ENCODE data around the gene BOC.

BOC gene

DNA sequence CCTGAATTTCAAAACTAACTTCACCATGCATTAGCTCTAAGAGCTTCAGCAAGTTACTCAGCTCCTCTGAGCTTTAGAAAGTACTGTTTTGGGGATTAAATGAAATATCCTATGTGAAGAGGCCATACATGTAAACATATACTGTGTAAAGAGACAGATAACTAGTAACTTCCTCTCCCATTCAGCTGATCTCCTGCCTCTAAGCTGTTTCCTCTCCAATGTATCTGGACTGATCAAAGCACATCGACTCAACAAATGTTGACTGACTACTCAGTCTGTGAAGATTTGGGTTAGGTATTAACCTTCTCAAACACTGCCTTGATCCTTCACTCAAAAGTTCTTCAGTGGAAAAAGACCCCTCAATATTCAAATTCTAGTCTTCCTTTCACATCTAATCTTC is 82.0 kb downstream of the BOC start:
- H3K27ac ChIP-seq (ENCODE audit: low read depth in 2 of 2, low read length in 2 of 2): no peak overlapping the region
- no peak overlapping the region for H3K9ac ChIP-seq (ENCODE audit: low read depth in 1 of 2, low read length in 2 of 2)
- no peaks in the 10 kb centered on the region for H3K36me3 ChIP-seq (ENCODE audit: control insufficient read depth in 2 of 2, insufficient read depth in 2 of 2, low read length in 2 of 2)
- H3K9me3 ChIP-seq (ENCODE audit: control insufficient read depth in 2 of 2, low read length in 2 of 2): no peaks in the 10 kb centered on the region
- H3K4me3 ChIP-seq (ENCODE audit: low read length in 2 of 2): no peak overlapping the region
- H3K27me3 ChIP-seq (ENCODE audit: control insufficient read depth in 2 of 2, insufficient read depth in 2 of 2, low read length in 2 of 2): no peaks in the 10 kb centered on the region
- H3K4me1 ChIP-seq (ENCODE audit: control insufficient read depth in 2 of 2, insufficient read depth in 2 of 2, low read length in 2 of 2): no peaks in the 10 kb centered on the region

DNA sequence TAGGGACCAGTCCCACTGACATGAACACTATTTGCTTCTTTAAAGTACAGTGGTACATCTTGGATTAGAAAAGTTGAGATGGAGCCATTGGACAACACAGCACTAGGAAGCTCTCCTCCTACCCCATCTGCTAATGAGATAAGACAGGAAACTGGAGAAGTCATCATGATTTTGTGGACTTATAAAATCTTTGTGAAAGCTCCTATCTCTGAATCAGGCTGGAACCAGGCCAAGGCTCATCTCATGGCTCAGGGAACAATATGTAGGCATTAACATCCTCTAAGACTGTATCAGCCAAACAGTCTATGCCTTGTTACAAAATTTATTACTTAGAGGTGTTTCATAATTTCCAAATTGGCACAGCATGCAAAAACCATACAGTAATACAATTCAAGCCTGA is 84.1 kb downstream of the BOC start:
- Histone ChIP-seq H3K9me3 (ENCODE audit: control insufficient read depth in 2 of 2, low read length in 2 of 2) (no peaks in the 10 kb centered on the region), H3K4me3 (ENCODE audit: low read length in 2 of 2) (no peak overlapping the region), H3K4me1 (ENCODE audit: control insufficient read depth in 2 of 2, insufficient read depth in 2 of 2, low read length in 2 of 2) (no peaks in the 10 kb centered on the region), H3K27me3 (ENCODE audit: control insufficient read depth in 2 of 2, insufficient read depth in 2 of 2, low read length in 2 of 2) (no peaks in the 10 kb centered on the region), H3K9ac (ENCODE audit: low read depth in 1 of 2, low read length in 2 of 2) (no peak overlapping the region), H3K36me3 (ENCODE audit: control insufficient read depth in 2 of 2, insufficient read depth in 2 of 2, low read length in 2 of 2) (no peaks in the 10 kb centered on the region), H3K27ac (ENCODE audit: low read depth in 2 of 2, low read length in 2 of 2) (no peak overlapping the region)

DNA sequence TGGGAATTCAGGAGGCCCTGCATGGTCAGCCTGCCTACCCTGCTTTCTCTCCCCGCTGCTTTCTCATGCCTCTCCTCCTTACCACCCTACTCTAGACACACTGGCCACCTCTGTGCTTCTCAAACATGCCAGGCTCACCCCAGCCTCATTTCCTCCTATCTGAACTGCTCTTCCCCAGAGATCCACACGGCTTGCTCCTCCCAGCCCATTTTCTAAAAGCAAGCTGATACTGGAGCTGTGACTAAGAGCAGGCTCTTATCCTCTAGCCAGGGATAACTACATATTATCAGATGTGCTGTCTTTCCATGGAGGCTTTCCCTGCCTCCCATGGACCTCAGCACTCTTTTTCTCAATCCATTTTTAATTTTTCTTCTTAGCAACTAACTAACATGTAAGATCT is 85.9 kb downstream of the BOC start:
- no peaks in the 10 kb centered on the region for H3K4me1 ChIP-seq (ENCODE audit: control insufficient read depth in 2 of 2, insufficient read depth in 2 of 2, low read length in 2 of 2)
- no peak overlapping the region for H3K9ac ChIP-seq (ENCODE audit: low read depth in 1 of 2, low read length in 2 of 2)
- H3K27me3 ChIP-seq (ENCODE audit: control insufficient read depth in 2 of 2, insufficient read depth in 2 of 2, low read length in 2 of 2): no peaks in the 10 kb centered on the region
- no peak overlapping the region for H3K4me3 ChIP-seq (ENCODE audit: low read length in 2 of 2)
- H3K27ac ChIP-seq (ENCODE audit: low read depth in 2 of 2, low read length in 2 of 2): no peak overlapping the region
- H3K9me3 ChIP-seq (ENCODE audit: control insufficient read depth in 2 of 2, low read length in 2 of 2): no peaks in the 10 kb centered on the region
- no peaks in the 10 kb centered on the region for H3K36me3 ChIP-seq (ENCODE audit: control insufficient read depth in 2 of 2, insufficient read depth in 2 of 2, low read length in 2 of 2)

DNA sequence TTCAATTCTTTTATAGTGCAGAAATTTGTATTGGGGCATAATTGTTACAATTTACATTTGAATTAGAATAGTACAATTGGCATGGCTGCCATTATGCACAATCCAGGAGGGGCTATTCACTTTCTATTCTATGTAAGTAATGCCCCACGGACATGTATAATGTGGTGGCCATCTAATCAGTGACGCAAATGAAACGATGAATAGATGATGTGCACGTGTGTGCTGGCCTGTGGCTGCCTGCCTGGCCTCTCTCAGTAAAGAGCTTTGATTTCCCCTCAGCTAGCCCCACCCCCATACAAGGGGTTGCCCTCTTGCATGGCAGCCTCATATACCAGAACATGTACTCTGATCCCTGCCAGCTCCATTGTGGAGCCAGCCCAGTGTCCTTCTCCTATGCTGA is 86.5 kb downstream of the BOC start:
- H3K4me1 ChIP-seq (ENCODE audit: control insufficient read depth in 2 of 2, insufficient read depth in 2 of 2, low read length in 2 of 2): no peaks in the 10 kb centered on the region
- no peak overlapping the region for H3K9ac ChIP-seq (ENCODE audit: low read depth in 1 of 2, low read length in 2 of 2)
- no peak overlapping the region for H3K27ac ChIP-seq (ENCODE audit: low read depth in 2 of 2, low read length in 2 of 2)
- no peaks in the 10 kb centered on the region for H3K9me3 ChIP-seq (ENCODE audit: control insufficient read depth in 2 of 2, low read length in 2 of 2)
- H3K36me3 ChIP-seq (ENCODE audit: control insufficient read depth in 2 of 2, insufficient read depth in 2 of 2, low read length in 2 of 2): no peaks in the 10 kb centered on the region
- H3K27me3 ChIP-seq (ENCODE audit: control insufficient read depth in 2 of 2, insufficient read depth in 2 of 2, low read length in 2 of 2): no peaks in the 10 kb centered on the region
- H3K4me3 ChIP-seq (ENCODE audit: low read length in 2 of 2): no peak overlapping the region

DNA sequence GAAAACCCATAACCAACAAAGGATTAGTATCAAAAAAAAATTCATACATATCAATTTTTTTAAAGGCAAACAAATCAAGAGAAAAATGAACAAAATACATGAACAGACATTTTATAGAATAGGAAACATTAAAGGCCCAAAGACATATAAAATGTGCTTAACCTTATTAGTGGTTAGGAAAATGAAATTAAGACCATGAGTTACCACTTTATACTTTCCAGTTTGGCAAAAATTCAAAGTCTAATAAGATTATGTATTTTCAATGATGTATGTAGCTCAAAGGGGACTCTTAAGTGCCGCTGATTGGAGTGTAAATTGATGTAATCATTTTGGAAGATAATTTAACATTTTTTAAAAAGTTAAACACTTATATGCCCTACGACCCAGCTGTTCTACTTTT is 89.2 kb downstream of the BOC start:
- H3K27ac ChIP-seq (ENCODE audit: low read depth in 2 of 2, low read length in 2 of 2): no peak overlapping the region
- H3K9me3 ChIP-seq (ENCODE audit: control insufficient read depth in 2 of 2, low read length in 2 of 2): no peaks in the 10 kb centered on the region
- H3K4me3 ChIP-seq (ENCODE audit: low read length in 2 of 2): no peak overlapping the region
- H3K36me3 ChIP-seq (ENCODE audit: control insufficient read depth in 2 of 2, insufficient read depth in 2 of 2, low read length in 2 of 2): peaks cover 7% of the 10 kb centered on the region in 2 donors
- H3K27me3 ChIP-seq (ENCODE audit: control insufficient read depth in 2 of 2, insufficient read depth in 2 of 2, low read length in 2 of 2): no peaks in the 10 kb centered on the region
- no peak overlapping the region for H3K9ac ChIP-seq (ENCODE audit: low read depth in 1 of 2, low read length in 2 of 2)
- H3K4me1 ChIP-seq (ENCODE audit: control insufficient read depth in 2 of 2, insufficient read depth in 2 of 2, low read length in 2 of 2): no peaks in the 10 kb centered on the region

DNA sequence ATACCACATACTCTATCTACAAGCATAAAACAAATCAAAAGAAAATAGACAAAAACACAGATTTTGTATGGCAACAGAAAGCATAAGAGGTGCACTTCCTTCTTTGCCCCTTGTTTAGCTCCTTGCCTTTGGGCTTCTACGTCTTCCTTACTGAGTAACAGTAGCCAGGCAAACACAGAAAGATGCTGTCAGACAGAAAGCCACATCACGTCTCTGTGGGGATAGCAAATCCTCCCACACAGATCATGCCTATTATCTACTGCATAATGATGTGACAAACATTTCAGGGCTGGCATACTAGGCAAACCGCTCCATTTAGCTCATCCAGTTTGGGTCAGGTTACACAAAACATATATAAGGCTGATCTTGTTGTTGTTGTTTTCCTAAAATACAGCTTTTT is 92.7 kb downstream of the BOC start:
- H3K27ac ChIP-seq (ENCODE audit: low read depth in 2 of 2, low read length in 2 of 2): no peak overlapping the region
- H3K9me3 ChIP-seq (ENCODE audit: control insufficient read depth in 2 of 2, low read length in 2 of 2): no peaks in the 10 kb centered on the region
- H3K4me1 ChIP-seq (ENCODE audit: control insufficient read depth in 2 of 2, insufficient read depth in 2 of 2, low read length in 2 of 2): no peaks in the 10 kb centered on the region
- peaks cover 7 to 14% of the 10 kb centered on the region in 2 donors for H3K36me3 ChIP-seq (ENCODE audit: control insufficient read depth in 2 of 2, insufficient read depth in 2 of 2, low read length in 2 of 2)
- no peak overlapping the region for H3K9ac ChIP-seq (ENCODE audit: low read depth in 1 of 2, low read length in 2 of 2)
- no peak overlapping the region for H3K4me3 ChIP-seq (ENCODE audit: low read length in 2 of 2)
- no peaks in the 10 kb centered on the region for H3K27me3 ChIP-seq (ENCODE audit: control insufficient read depth in 2 of 2, insufficient read depth in 2 of 2, low read length in 2 of 2)

DNA sequence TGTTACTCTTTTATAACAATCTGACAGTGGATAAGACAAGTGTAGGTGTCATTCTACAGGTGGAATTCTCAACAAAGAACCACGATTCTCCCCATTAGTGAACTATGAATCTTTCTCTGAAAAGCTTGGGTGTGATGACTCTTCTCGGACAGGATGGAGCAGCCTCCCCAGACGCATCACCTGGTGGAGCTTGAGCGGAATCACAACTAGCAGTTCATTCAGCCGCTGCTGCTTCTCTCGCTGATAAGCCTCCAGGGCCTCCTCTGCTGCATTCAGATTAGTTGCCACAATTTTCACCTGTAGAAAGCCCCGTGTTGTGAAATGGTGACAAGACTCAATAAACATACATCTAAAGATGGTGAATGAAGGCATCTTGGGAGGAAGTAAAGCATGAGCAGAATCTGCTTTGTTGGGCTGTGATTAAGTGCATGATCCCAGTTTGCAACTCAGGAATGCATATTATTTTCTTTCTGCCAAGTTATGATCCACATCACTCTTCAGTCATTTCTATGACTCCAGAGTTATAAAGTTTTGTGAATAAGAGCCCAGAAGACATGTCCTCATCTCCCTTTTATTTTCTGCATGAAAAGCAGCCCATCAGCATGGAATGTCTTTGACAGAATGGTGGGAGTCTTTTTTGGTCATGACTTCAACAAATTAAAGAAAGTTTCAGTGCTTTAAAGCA is 93.6 kb downstream of the BOC start:
- Histone ChIP-seq H3K4me1 (ENCODE audit: control insufficient read depth in 2 of 2, insufficient read depth in 2 of 2, low read length in 2 of 2) (no peaks in the 10 kb centered on the region), H3K9ac (ENCODE audit: low read depth in 1 of 2, low read length in 2 of 2) (no peak overlapping the region), H3K27me3 (ENCODE audit: control insufficient read depth in 2 of 2, insufficient read depth in 2 of 2, low read length in 2 of 2) (no peaks in the 10 kb centered on the region), H3K27ac (ENCODE audit: low read depth in 2 of 2, low read length in 2 of 2) (no peak overlapping the region), H3K4me3 (ENCODE audit: low read length in 2 of 2) (no peak overlapping the region), H3K36me3 (ENCODE audit: control insufficient read depth in 2 of 2, insufficient read depth in 2 of 2, low read length in 2 of 2) (peaks cover 7 to 14% of the 10 kb centered on the region in 2 donors), H3K9me3 (ENCODE audit: control insufficient read depth in 2 of 2, low read length in 2 of 2) (no peaks in the 10 kb centered on the region)

DNA sequence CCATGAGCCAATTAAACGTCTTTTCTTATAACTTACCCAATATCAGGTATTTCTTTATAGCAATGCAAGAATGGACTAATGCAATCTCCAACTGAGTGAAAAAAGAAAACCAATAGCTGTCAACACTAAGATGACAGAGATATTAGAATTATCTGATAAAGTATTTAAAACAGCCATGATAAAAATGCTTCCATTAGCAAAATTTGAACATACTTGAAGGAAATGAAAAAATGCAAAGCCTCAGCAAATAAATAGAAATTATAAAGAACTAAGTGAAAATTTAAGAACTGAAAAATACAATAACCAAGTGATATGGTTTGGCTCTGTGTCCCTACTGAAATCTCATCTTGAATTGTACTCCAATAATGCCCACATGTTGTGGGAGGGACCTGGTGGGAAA is 99.6 kb downstream of the BOC start:
- Histone ChIP-seq H3K4me1 (ENCODE audit: control insufficient read depth in 2 of 2, insufficient read depth in 2 of 2, low read length in 2 of 2) (no peaks in the 10 kb centered on the region), H3K36me3 (ENCODE audit: control insufficient read depth in 2 of 2, insufficient read depth in 2 of 2, low read length in 2 of 2) (peaks cover 0 to 13% of the 10 kb centered on the region in 2 donors), H3K4me3 (ENCODE audit: low read length in 2 of 2) (no peak overlapping the region), H3K9me3 (ENCODE audit: control insufficient read depth in 2 of 2, low read length in 2 of 2) (peaks cover 0 to 2% of the 10 kb centered on the region in 2 donors), H3K27ac (ENCODE audit: low read depth in 2 of 2, low read length in 2 of 2) (no peak overlapping the region), H3K9ac (ENCODE audit: low read depth in 1 of 2, low read length in 2 of 2) (no peak overlapping the region), H3K27me3 (ENCODE audit: control insufficient read depth in 2 of 2, insufficient read depth in 2 of 2, low read length in 2 of 2) (no peaks in the 10 kb centered on the region)

DNA sequence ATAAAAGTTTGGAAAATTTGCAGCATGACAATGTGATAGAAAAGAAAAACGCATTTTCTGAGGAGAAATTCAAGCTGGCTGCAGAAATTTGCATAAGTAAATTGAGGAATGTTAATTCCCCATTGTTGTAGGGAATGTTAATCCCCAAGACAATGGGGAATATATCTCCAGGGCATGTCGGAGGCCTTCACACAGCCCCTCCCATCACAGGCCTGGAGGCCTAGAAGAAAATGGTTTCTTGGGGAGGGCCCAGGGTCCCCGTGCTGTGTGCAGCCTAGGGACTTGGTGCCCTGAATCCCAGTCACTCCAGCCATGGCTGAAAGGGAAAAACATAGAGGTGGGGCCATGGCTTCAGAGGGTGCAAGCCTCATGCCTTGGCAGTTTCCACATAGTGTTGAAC is 101.1 kb downstream of the BOC start:
- Histone ChIP-seq H3K27me3 (ENCODE audit: control insufficient read depth in 2 of 2, insufficient read depth in 2 of 2, low read length in 2 of 2) (no peaks in the 10 kb centered on the region), H3K36me3 (ENCODE audit: control insufficient read depth in 2 of 2, insufficient read depth in 2 of 2, low read length in 2 of 2) (peaks cover 0 to 11% of the 10 kb centered on the region in 2 donors), H3K9ac (ENCODE audit: low read depth in 1 of 2, low read length in 2 of 2) (no peak overlapping the region), H3K9me3 (ENCODE audit: control insufficient read depth in 2 of 2, low read length in 2 of 2) (peaks cover 0 to 2% of the 10 kb centered on the region in 2 donors), H3K4me1 (ENCODE audit: control insufficient read depth in 2 of 2, insufficient read depth in 2 of 2, low read length in 2 of 2) (no peaks in the 10 kb centered on the region), H3K4me3 (ENCODE audit: low read length in 2 of 2) (no peak overlapping the region), H3K27ac (ENCODE audit: low read depth in 2 of 2, low read length in 2 of 2) (no peak overlapping the region)

DNA sequence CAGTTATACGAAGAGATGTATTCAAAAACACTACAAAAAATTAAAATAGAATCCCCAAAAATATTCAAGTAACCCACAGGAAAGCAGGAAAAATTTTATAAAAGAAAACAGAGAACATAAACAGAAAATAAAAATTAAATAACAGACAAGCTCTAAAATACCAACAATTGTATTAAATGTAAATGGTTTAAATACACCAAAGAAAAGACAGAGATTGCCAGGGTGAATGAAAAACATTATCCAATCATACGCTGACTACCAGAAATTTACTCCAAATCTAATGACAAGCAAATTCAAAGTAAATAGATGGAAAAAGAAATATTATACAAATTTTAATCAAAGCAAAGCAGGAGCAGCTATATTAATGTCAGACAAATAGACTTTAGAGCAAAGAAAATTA is 103.6 kb downstream of the BOC start:
- peaks cover 0 to 2% of the 10 kb centered on the region in 2 donors for H3K9me3 ChIP-seq (ENCODE audit: control insufficient read depth in 2 of 2, low read length in 2 of 2)
- no peak overlapping the region for H3K27ac ChIP-seq (ENCODE audit: low read depth in 2 of 2, low read length in 2 of 2)
- H3K4me3 ChIP-seq (ENCODE audit: low read length in 2 of 2): no peak overlapping the region
- no peak overlapping the region for H3K9ac ChIP-seq (ENCODE audit: low read depth in 1 of 2, low read length in 2 of 2)
- H3K36me3 ChIP-seq (ENCODE audit: control insufficient read depth in 2 of 2, insufficient read depth in 2 of 2, low read length in 2 of 2): peaks cover 0 to 12% of the 10 kb centered on the region in 2 donors
- no peaks in the 10 kb centered on the region for H3K27me3 ChIP-seq (ENCODE audit: control insufficient read depth in 2 of 2, insufficient read depth in 2 of 2, low read length in 2 of 2)
- no peaks in the 10 kb centered on the region for H3K4me1 ChIP-seq (ENCODE audit: control insufficient read depth in 2 of 2, insufficient read depth in 2 of 2, low read length in 2 of 2)

DNA sequence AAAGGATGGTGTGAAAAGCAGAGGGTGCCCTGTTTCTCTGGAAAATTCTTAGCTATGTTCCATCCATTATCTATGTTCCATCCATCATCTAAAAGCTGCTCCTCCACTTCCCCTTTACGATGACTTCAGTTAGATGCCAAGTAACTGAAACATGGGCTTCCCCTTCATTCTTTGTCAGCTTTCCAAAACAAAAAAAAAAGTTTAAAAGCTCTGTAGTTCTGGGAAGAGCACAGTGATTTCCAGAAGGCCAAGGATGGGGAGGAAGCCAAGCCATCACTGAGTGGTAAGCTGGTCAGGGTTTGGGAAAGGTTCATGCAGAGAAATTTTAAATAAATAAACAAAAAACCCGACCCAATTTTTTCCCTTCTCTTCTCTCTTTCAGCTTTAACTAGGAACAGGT is 118.4 kb downstream of the BOC start:
- Histone ChIP-seq H3K27me3 (ENCODE audit: control insufficient read depth in 2 of 2, insufficient read depth in 2 of 2, low read length in 2 of 2) (no peaks in the 10 kb centered on the region), H3K9ac (ENCODE audit: low read depth in 1 of 2, low read length in 2 of 2) (no peak overlapping the region), H3K27ac (ENCODE audit: low read depth in 2 of 2, low read length in 2 of 2) (no peak overlapping the region), H3K4me3 (ENCODE audit: low read length in 2 of 2) (no peak overlapping the region), H3K9me3 (ENCODE audit: control insufficient read depth in 2 of 2, low read length in 2 of 2) (no peaks in the 10 kb centered on the region), H3K4me1 (ENCODE audit: control insufficient read depth in 2 of 2, insufficient read depth in 2 of 2, low read length in 2 of 2) (no peaks in the 10 kb centered on the region), H3K36me3 (ENCODE audit: control insufficient read depth in 2 of 2, insufficient read depth in 2 of 2, low read length in 2 of 2) (no peaks in the 10 kb centered on the region)

Data from mucosa of rectum (tissue), 2 donors.